SK-N-SH treated with all-trans-retinoic acid at 6 μM for 48 hours (cell line): Measurements from ENCODE around the gene DBN1.
"Not testable (repeated sequence)": the region's sequence is repeated elsewhere in the genome, so short reads cannot be mapped to it uniquely, and the experiment has no call there.

Experiments
- ATAC-seq: fragments of 200-7000 bp; cut with Tn5 transposase; 3 replicates; pipeline ENCODE4 v1.9.1; 2020; ENCODE audit warnings: mild to moderate bottlenecking, moderate library complexity
- ARNTL ChIP-seq: fragments of 450-650 bp; formaldehyde crosslinking; IDR thresholded peaks from 2 replicates; pipeline ENCODE4 v1.5.0; 2020; ENCODE audit warnings: low read depth, mild to moderate bottlenecking, moderate library complexity, borderline replicate concordance
- BACH2 ChIP-seq: fragments of 250-450 bp; sonication (Bioruptor Pico); IDR thresholded peaks from 2 replicates; pipeline ENCODE4 v1.9.0; 2021; ENCODE audit warnings: mild to moderate bottlenecking, borderline replicate concordance
- CREB5 ChIP-seq: fragments of 250-450 bp; sonication (Bioruptor Pico); IDR thresholded peaks from 2 replicates; pipeline ENCODE4 v1.5.1; 2020; ENCODE audit warnings: low read depth, mild to moderate bottlenecking, moderate library complexity
- CSDC2 ChIP-seq: fragments of 250-450 bp; sonication (Bioruptor Pico); IDR thresholded peaks from 2 replicates; pipeline ENCODE4 v1.5.0; 2020; ENCODE audit warnings: mild to moderate bottlenecking, moderate library complexity
- ESRRG ChIP-seq: fragments of 250-450 bp; sonication (Bioruptor Pico); IDR thresholded peaks from 2 replicates; pipeline ENCODE4 v1.6.1; 2021; ENCODE audit warnings: mild to moderate bottlenecking
- GLIS3 ChIP-seq: fragments of 250-450 bp; sonication (Bioruptor Pico); IDR thresholded peaks from 2 replicates; pipeline ENCODE4 v1.5.0; 2020; ENCODE audit warnings: mild to moderate bottlenecking, moderate library complexity
- ISL1 ChIP-seq: fragments of 250-450 bp; sonication (Bioruptor Pico); IDR thresholded peaks from 2 replicates; pipeline ENCODE4 v2.1.2; 2022; ENCODE audit warnings: mild to moderate bottlenecking, moderate library complexity
- OSR1 ChIP-seq: fragments of 250-450 bp; sonication (Bioruptor Pico); IDR thresholded peaks from 2 replicates; pipeline ENCODE4 v1.8.0; 2022; ENCODE audit warnings: moderate library complexity, mild to moderate bottlenecking, inconsistent platforms
- POU6F1 ChIP-seq: fragments of 250-450 bp; sonication (Bioruptor Pico); IDR thresholded peaks from 2 replicates; pipeline ENCODE4 v1.8.0; 2021; ENCODE audit warnings: low read depth, mild to moderate bottlenecking, moderate library complexity, borderline replicate concordance
- PPARA ChIP-seq: fragments of 250-450 bp; sonication (Bioruptor Pico); IDR thresholded peaks from 2 replicates; pipeline ENCODE4 v1.5.0; 2020; ENCODE audit warnings: mild to moderate bottlenecking, borderline replicate concordance
- RARB ChIP-seq: fragments of 250-450 bp; sonication (Bioruptor Pico); IDR thresholded peaks from 2 replicates; pipeline ENCODE4 v1.8.0; 2021; ENCODE audit warnings: mild to moderate bottlenecking, moderate library complexity
- SNAI2 ChIP-seq: fragments of 250-450 bp; sonication (Bioruptor Pico); IDR thresholded peaks from 2 replicates; pipeline ENCODE4 v1.5.0; 2020; ENCODE audit warnings: mild to moderate bottlenecking, moderate library complexity
- TCF4 ChIP-seq: fragments of 250-450 bp; sonication (Bioruptor Pico); IDR thresholded peaks from 2 replicates; pipeline ENCODE4 v1.8.0; 2021; ENCODE audit warnings: mild to moderate bottlenecking, moderate library complexity, borderline replicate concordance
- TOX ChIP-seq: fragments of 250-450 bp; sonication (Bioruptor Pico); IDR thresholded peaks from 2 replicates; pipeline ENCODE4 v1.8.0; 2021; ENCODE audit warnings: mild to moderate bottlenecking, moderate library complexity, borderline replicate concordance
- ZC3H10 ChIP-seq: fragments of 250-450 bp; sonication (Bioruptor Pico); IDR thresholded peaks from 2 replicates; pipeline ENCODE4 v1.5.1; 2021; ENCODE audit warnings: mild to moderate bottlenecking, moderate library complexity
- ZFP3 ChIP-seq: fragments of 250-450 bp; sonication (Bioruptor Pico); IDR thresholded peaks from 2 replicates; pipeline ENCODE4 v1.5.0; 2020; ENCODE audit warnings: mild to moderate bottlenecking, moderate library complexity
- ZFP30 ChIP-seq: fragments of 450-650 bp; formaldehyde crosslinking; IDR thresholded peaks from 2 replicates; pipeline ENCODE4 v1.5.0; 2022; ENCODE audit warnings: mild to moderate bottlenecking, moderate library complexity
- ZNF565 ChIP-seq: fragments of 450-650 bp; formaldehyde crosslinking; conservative IDR thresholded peaks from 2 replicates; pipeline ENCODE4 v1.5.0; 2020; ENCODE audit warnings: low read depth, mild to moderate bottlenecking, moderate library complexity
- ZNF8 ChIP-seq: fragments of 450-650 bp; formaldehyde crosslinking; IDR thresholded peaks from 2 replicates; pipeline ENCODE4 v1.5.0; 2020; ENCODE audit warnings: mild to moderate bottlenecking, moderate library complexity
- TF ChIP-seq, protein P1 (sequence below): fragments of 250-450 bp; sonication (Bioruptor Pico); IDR thresholded peaks from 2 replicates; pipeline ENCODE4 v1.8.0; 2020; ENCODE audit warnings: mild to moderate bottlenecking, moderate library complexity, borderline replicate concordance
- TF ChIP-seq, protein P2 (sequence below): fragments of 250-450 bp; sonication (Bioruptor Pico); IDR thresholded peaks from 2 replicates; pipeline ENCODE4 v1.5.1; 2021; ENCODE audit warnings: mild to moderate bottlenecking, moderate library complexity

The DBN1 gene

DNA sequence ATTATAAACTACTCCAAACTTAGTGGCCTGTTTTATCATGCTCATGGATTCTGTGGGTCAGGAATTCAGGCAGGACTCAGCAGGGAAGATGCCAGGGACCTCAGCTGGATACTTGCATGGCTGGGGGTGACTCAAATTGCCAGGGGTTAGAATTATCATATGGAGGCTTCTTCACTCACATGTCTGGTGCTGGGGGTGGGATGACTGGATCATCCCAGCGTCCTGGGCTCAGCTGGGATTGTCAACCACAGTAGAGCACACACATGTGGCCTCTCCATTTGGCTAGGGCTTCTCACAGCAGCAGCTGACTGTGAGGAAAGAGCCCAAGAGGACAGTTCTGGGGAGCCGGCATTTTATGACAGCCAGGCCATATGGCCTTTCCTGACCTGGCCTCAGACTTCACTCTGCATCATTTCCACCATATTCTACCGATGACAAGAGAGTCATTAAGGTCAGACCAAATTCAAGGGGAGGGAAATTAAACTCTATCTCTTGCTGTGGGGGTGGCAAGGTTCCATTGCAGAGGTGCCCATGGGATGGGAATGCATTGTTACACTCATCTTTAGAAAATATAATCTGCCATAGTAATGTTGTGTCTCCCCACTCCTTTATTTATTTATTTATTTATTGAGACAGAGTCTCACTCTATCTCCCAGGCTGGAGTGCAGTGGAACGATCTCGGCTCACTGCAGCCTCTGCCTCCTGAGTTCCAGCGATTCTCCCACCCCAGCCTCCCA lies 52.2 kb downstream of the DBN1 start (continued):
- TF ChIP-seq, protein P1, sequence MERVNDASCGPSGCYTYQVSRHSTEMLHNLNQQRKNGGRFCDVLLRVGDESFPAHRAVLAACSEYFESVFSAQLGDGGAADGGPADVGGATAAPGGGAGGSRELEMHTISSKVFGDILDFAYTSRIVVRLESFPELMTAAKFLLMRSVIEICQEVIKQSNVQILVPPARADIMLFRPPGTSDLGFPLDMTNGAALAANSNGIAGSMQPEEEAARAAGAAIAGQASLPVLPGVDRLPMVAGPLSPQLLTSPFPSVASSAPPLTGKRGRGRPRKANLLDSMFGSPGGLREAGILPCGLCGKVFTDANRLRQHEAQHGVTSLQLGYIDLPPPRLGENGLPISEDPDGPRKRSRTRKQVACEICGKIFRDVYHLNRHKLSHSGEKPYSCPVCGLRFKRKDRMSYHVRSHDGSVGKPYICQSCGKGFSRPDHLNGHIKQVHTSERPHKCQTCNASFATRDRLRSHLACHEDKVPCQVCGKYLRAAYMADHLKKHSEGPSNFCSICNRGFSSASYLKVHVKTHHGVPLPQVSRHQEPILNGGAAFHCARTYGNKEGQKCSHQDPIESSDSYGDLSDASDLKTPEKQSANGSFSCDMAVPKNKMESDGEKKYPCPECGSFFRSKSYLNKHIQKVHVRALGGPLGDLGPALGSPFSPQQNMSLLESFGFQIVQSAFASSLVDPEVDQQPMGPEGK (CRISPR knock-in tag), result no peak
- no peak for TF ChIP-seq TCF4
- TF ChIP-seq TOX, result no peak
- no peak for TF ChIP-seq GLIS3 (CRISPR knock-in tag)
- no peak for TF ChIP-seq ZFP3 (CRISPR knock-in tag)
- TF ChIP-seq CSDC2 (CRISPR knock-in tag), result no peak
- TF ChIP-seq ZC3H10 (CRISPR knock-in tag), result no peak

GRCh38 chr5:177420472-177420871 lies 53.0 kb downstream of the DBN1 start:
- not testable (repeated sequence) for ATAC-seq

DNA sequence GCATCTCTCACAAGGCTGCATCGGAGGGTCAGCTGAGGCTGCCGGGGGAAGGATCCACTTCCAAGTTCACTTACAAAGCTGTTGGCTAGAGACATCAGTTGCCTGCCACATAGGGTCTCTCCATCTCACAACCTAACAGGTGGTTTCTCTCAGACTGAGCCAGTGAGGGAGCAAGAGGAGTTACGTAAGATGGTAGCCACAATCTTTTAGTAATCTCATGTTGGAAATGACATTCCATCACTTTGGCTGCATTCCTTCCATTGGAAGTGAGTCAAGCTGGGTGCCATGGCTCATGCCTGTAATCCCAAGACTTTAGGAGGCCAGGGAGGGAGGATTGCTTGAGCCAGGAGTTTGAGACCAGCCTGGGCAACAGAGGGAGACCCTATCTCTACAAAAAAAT lies 54.4 kb downstream of the DBN1 start:
- TF ChIP-seq POU6F1 (CRISPR knock-in tag), result no peak
- ATAC-seq, result no peak

DNA sequence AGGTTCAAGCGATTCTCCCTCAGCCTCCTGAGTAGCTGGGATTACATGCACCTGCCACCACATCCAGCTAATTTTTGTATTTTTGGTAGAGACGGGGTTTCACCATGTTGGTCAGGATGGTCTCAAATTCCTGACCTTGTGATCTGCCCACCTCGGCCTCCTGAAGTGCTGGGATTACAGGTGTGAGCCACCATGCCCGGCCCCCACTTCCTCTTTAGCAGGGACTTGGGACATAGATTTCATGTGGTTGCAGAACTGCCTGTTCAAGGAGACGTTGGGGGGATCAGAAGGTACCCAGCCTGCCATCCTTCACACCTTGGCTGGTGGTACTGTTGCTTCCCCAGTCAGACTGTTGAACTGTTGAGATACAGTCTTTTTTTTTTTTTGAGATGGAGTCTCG lies 56.4 kb downstream of the DBN1 start:
- ATAC-seq, result not testable (repeated sequence)

DNA sequence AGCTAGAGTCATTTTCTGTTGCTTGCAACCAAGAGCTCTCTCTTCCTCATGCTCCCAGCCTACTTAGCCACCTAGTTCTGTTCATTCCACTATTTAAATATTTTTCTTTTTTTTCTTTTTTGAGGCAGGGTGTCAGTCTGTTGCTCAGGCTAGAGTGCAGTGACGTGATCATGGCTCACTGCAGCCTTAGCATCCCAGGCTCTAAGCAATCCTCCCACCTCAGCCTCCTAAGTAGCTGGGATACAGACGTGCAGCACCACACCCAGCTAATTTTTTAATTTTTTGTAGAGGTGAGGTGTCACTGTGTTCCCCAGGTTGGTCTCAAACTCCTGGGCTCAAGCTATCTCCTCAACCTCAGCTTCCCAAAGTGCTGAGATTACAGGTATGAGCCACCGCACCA lies 59.0 kb downstream of the DBN1 start:
- TF ChIP-seq ZNF8 (CRISPR knock-in tag) (no peak), ARNTL (no peak), GLIS3 (CRISPR knock-in tag) (no peak), BACH2 (CRISPR knock-in tag) (no peak), ESRRG (CRISPR knock-in tag) (no peak), ZC3H10 (CRISPR knock-in tag) (no peak), ZNF565 (CRISPR knock-in tag) (no peak), ZFP30 (CRISPR knock-in tag) (no peak), RARB (CRISPR knock-in tag) (no peak), POU6F1 (CRISPR knock-in tag) (no peak), PPARA (no peak)
- TF ChIP-seq, protein P2, sequence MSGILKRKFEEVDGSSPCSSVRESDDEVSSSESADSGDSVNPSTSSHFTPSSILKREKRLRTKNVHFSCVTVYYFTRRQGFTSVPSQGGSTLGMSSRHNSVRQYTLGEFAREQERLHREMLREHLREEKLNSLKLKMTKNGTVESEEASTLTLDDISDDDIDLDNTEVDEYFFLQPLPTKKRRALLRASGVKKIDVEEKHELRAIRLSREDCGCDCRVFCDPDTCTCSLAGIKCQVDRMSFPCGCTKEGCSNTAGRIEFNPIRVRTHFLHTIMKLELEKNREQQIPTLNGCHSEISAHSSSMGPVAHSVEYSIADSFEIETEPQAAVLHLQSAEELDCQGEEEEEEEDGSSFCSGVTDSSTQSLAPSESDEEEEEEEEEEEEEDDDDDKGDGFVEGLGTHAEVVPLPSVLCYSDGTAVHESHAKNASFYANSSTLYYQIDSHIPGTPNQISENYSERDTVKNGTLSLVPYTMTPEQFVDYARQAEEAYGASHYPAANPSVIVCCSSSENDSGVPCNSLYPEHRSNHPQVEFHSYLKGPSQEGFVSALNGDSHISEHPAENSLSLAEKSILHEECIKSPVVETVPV (CRISPR knock-in tag), result no peak
- TF ChIP-seq, all 23 proteins: peak for 0
- ATAC-seq, result no peak

DNA sequence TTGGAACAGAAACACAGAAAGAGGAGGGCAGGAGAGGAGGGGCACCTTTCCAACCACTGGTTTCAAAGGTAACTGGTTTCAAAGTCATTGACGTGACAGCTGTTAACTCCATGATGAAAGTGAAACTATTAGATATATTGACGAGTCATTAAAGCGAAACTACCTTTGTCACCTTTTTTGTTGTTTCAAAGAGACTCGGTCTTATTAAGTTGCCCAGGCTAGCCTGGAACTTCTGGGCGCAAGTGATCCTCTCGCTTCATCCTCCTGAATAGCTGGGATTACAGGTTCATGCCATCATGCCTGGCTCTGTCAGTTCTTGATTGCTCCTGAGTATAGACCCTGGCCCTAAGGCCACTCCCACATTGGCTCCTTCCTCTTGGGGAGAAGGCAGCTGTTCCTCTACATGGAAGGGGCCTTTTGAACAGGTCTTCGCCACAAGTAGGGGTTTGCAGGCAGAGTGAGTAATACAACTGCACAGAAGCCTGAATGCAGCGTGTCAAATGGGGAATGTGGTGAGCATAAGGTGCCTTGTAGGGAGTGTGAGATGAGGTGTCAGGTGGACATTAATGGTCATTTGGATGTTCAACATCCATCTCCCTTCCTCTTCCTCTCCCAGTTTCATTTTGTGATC lies 60.7 kb downstream of the DBN1 start:
- no peak for ATAC-seq
- TF ChIP-seq, protein P1 (CRISPR knock-in tag), result no peak
- no peak for TF ChIP-seq GLIS3 (CRISPR knock-in tag)
- no peak for TF ChIP-seq PPARA
- no peak for TF ChIP-seq OSR1 (CRISPR knock-in tag)
- TF ChIP-seq RARB (CRISPR knock-in tag), result no peak
- no peak for TF ChIP-seq ISL1 (CRISPR knock-in tag)
- no peak for TF ChIP-seq ARNTL
- no peak for TF ChIP-seq ZNF8 (CRISPR knock-in tag)
- no peak for TF ChIP-seq SNAI2 (CRISPR knock-in tag)
- no peak for TF ChIP-seq ZFP30 (CRISPR knock-in tag)
- no peak for TF ChIP-seq ESRRG (CRISPR knock-in tag)
- no peak for TF ChIP-seq CREB5 (CRISPR knock-in tag)
- no peak for TF ChIP-seq TOX
- TF ChIP-seq ZFP3 (CRISPR knock-in tag), result no peak
- TF ChIP-seq ZNF565 (CRISPR knock-in tag), result no peak
